IPS-NIHi11 (cell line): ENCODE measurements around the gene PYGM.

Source experiments
- DNase-seq: peaks from one replicate; pipeline ENCODE4 v3.0.0; 2012; ENCODE audit warnings: mixed read lengths, low spot score

PYGM gene

GRCh38 chr11:64791781-64792291 is 32.1 kb upstream of the PYGM start:
- no peak for DNase-seq

- no peak for DNase-seq
These were observed 30.7 kb upstream of the PYGM start for GRCh38 chr11:64790205-64791095.

GRCh38 chr11:64789331-64790204 is 29.8 kb upstream of the PYGM start:
- no peak for DNase-seq

DNA sequence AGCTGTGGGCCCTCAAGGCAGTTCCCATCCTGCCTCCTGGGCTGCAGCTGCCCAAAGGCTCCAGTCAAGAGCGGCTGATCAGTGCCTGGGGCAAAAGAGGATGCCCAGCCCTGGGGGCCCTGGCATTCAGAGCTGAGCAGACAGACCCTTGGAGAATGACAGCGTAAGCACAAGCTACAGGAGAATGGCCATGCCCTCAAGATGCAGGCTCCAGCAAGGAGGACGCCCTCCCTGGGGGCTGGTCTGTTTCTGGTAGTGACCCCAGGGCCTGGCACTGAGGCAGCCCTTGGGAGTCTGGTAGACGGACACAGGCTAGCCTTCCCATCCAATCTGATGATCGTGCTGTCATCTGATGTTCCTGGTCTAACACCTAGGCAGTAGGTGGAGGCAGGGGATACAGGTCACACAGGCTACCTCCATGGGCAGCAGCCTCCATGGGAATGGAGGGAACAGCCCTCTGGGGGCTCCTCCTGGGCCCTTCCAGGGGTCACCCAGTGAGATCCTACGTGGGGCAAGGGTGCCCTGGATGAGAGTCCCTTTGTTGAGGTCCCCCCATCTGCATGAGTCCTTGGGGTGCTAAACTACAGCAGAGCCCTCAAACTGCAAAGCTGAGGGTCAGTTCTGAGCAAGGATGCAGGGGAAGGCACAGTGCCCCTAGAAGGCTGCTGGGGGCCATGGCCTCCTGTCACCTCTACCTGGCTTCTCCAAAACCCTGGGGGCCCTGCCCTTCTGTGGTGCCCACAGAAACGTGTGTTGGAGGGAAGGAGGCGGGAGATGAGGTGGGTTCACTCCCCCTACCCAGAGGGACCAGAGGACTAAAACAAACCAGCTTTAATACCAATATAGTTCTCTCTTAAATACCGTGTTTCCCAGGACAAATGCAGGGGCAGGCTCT is 28.8 kb upstream of the PYGM start:
- no peak for DNase-seq

DNA sequence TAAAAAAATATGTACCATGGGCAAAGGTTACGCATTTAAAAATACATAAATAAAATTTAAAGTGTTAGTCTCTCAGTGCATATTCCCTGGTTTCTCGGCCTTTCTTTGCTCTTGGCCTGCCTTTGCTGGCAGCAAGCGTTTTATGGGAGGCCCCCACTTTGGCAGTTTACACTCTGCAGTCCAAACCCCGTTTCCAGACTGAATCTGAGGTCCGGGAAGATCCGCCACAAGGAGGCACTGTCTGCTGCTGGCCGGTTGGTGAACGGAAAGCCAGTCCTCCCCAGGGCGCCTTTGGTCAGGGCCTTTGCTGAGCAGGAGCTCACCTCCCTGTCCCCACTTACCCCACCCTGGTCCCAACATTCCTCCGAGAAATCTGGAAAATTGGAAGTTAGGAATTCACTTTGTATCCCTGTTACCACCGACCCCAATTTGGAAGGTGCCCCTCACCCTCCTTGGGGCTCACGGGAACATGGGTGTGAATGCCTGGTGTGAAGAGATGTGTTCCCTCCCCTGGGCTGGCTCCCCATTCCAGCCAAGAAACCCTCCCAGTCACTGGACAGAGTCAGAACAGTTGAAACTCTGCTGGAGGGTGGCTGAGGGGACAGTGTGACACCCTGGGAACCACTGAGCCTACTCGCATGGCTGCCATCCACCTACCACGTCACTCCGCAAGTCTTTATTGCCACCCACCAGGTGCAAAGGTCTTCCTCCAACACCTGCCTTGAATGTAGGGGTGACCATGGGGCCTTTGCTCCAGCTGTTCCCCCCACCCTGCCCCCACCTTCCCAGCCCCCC is 27.9 kb upstream of the PYGM start:
- peak; percentile 88 for DNase-seq

DNA sequence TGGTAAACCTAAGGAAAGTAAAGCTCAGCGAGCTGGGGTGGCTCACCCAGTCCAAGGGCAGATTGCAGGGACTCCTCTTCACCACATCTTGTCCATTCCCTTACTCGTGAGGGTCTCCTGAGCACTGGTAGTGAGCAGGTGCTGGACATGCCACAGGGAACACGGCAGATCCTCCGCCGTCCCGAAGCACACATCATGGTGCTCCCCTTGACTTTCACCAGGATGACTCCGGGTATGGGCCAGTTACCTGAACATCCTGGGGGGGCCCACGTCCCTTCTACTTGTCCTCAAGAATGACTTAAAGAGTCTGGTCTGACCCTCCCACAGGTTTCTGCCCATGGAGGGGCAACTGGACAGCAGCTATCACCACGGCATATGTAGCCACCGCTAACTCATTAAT is 26.5 kb upstream of the PYGM start:
- no peak for DNase-seq

DNA sequence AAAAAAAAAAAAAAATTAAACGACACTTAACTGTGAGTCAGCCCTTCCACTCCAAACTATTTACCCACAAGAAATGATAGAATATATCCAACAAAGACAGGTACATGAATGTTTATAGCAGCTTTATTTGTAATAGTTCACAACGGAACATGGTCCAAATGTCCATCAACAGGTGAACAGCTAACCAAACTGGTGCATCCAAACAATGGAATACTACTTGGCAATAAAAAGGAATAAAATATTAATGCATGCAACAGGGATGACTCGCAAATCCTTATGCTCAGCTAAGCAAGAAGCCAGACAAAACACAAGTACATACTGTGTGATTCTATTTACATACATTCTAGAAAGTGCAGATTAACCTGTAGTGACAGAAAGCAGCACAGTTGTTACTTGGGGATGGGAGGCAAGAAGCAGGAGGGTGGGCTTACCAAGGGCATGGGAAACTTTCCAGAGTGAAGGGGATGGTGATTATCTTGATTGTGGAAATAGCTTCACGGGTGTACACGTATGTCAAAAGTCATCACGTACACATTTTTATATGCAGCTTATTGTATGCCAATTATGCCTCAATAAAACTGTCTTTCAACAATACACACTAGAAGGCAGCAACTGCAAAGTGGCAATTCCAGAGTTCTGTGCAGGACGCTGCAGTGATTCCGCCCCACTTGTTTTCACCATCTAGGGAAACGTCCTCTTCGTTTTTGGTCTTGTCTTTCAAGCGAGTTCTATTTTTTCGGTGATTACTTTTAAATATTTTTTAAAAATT is 25.2 kb upstream of the PYGM start:
- no peak for DNase-seq

DNA sequence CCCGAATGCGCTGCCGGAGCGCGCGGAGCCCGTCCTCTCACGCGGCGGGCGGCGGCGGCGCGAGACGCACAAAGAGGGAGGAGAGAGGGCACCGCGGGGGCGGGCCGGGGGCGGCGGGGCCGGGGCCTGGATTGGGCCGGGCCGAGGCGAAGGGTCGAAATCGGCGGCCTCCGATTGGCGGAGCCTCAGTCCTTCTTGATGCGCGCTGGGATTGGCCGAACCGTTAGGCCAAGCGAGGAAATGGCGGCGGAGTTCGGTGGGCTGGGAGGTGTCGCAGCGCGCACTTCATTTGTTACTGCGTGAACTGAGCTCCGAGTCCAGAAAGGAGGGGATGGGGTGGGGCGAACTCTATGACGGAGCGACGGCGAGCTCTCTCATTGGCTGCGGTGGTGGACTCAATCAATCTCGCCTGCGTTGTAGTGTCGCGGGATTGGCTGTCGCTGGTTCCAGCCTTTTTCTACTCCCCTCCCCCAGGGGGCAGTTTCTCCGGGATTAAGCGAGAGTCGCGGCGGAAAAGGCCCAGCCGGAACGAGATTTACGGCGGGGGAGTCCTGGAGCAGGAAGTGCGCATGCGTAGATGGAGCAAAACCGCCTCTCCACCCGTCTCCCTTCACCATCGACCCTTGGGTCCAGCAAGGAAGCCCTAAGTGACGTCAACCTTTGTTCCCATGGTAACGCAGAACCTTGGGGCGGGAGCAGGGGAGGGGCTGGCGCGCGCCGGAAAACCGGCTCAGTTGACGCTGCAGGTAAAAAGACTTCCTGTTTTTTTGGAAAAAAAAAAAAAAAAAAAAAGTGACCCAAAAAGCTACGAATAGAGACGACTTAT is 18.9 kb upstream of the PYGM start, which contains the start of gene SF1:
SF1 (minus strand) TSS at position 70 of the 826 bp plus-strand sequence. CDS start 150 bp downstream, outside the sequence.
- DNase-seq: peak; percentile 94

DNA sequence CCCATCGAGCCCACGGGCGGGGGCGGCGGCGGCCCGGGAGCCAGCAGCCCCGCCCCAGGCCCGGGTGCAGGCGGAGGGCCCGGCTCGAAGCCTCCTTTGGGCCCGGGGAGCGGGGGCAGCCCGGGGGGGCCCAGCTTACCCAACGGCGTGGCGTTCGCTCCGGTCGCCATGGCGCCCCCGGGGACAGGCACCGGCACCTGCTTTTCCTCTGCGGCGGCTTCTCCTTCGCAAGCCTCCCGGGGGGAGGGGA is 18.4 kb upstream of the PYGM start:
- no peak for DNase-seq

- DNase-seq: peak; percentile 89
These were observed 17.9 kb upstream of the PYGM start for GRCh38 chr11:64777449-64778222.

- no peak for DNase-seq
These were observed 17.1 kb upstream of the PYGM start for GRCh38 chr11:64776875-64777274.

- DNase-seq: no peak
These were observed 16.7 kb upstream of the PYGM start for GRCh38 chr11:64776425-64776824.

DNA sequence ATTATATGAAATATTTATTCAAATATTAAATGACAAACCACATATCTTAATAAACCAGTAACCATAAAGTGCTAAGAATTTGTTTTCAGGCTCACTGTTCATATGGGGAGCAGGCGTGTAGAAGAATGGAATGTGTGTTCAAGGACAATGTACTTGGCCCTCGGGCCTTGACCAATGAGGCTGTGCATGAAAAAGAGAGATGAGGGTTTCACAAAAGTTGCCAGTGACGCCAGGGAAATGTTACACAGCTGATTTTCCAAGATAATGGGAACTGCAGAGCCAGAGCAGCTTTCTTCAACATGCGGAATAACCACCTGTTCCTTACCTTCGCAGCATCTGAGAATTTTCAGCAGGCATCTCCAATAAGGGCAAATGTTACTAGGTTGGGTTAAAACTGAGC is 14.4 kb upstream of the PYGM start:
- DNase-seq: no peak

DNA sequence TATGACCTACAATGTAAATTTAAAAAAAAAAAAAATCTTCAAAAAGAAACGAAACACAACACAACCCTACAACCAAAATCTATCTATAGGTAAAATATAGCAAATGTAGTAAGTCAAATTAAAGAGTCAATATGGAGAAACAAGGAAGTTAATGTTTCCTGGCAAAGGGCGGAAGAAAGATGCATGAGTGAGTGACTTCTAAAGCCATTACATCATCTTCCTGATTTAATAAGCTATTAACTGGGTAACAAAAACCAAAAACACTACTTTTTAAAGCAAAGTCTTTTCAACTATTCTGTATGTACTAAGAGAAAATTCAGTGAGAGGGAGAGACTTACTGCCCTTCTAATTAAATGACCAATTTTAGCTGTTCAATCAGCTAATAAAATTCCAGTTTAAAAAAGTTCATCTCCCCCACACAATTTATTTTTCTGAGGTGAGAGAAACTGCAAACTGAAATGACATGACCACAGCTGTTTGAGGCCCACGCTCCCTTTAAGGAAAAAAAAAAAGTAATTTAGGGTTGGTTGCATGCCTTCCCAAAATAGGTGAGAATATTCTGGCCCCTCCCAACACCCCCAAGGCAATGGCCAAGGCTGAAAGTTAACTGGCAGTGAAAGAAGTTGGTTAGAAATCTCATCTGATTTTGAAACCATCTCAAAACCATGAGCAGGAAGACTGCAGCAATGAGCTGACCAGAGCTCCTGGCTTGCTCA is 12.7 kb upstream of the PYGM start:
- no peak for DNase-seq

DNA sequence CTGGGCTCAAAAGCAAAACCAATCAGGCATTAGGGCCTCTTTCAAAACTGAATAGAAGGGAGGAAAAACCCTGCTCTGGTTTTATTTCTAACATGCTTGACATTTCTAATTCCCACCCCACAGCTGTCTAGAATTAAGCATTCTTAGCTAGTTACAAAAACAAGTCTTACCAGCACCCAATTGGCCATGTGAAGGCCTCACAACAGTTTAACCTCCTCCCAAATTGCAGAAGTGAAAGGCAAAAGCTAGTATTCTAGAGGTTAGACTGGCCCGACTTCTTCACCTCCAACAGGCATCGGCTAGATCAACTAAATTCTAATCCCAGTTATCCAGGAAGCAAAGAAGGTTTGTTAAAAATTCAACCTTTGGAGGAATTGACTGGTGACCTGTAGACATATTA is 12.1 kb upstream of the PYGM start:
- no peak for DNase-seq

GRCh38 chr11:64770120-64770519 is 10.3 kb upstream of the PYGM start:
- DNase-seq: no peak

- DNase-seq: no peak
These were observed 9.5 kb upstream of the PYGM start for GRCh38 chr11:64769283-64769682.

GRCh38 chr11:64768300-64768694 is 8.5 kb upstream of the PYGM start:
- DNase-seq: no peak
